Measurements from ENCODE around the gene SGMS1.

- TF ChIP-seq, protein P1, sequence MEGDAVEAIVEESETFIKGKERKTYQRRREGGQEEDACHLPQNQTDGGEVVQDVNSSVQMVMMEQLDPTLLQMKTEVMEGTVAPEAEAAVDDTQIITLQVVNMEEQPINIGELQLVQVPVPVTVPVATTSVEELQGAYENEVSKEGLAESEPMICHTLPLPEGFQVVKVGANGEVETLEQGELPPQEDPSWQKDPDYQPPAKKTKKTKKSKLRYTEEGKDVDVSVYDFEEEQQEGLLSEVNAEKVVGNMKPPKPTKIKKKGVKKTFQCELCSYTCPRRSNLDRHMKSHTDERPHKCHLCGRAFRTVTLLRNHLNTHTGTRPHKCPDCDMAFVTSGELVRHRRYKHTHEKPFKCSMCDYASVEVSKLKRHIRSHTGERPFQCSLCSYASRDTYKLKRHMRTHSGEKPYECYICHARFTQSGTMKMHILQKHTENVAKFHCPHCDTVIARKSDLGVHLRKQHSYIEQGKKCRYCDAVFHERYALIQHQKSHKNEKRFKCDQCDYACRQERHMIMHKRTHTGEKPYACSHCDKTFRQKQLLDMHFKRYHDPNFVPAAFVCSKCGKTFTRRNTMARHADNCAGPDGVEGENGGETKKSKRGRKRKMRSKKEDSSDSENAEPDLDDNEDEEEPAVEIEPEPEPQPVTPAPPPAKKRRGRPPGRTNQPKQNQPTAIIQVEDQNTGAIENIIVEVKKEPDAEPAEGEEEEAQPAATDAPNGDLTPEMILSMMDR (conservative IDR thresholded peaks at IDR 0.05; ENCODE audit: low read depth in 2 of 2), result no peak
- TF ChIP-seq EZH2 (IDR thresholded peaks at IDR 0.05; ENCODE audit: low read depth, unreplicated experiment), result no peak
- TF ChIP-seq EZH2phosphoT487 (IDR thresholded peaks at IDR 0.05; ENCODE audit: unreplicated experiment), result no peak
- TF ChIP-seq, protein P2, sequence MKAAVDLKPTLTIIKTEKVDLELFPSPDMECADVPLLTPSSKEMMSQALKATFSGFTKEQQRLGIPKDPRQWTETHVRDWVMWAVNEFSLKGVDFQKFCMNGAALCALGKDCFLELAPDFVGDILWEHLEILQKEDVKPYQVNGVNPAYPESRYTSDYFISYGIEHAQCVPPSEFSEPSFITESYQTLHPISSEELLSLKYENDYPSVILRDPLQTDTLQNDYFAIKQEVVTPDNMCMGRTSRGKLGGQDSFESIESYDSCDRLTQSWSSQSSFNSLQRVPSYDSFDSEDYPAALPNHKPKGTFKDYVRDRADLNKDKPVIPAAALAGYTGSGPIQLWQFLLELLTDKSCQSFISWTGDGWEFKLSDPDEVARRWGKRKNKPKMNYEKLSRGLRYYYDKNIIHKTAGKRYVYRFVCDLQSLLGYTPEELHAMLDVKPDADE (IDR thresholded peaks at IDR 0.05), result no peak
- no peak for TF ChIP-seq POLR2AphosphoS5 (IDR thresholded peaks at IDR 0.05; ENCODE audit: low read depth)
- TF ChIP-seq NANOG (IDR thresholded peaks at IDR 0.05; ENCODE audit: borderline replicate concordance), result no peak
- TF ChIP-seq, protein P3, sequence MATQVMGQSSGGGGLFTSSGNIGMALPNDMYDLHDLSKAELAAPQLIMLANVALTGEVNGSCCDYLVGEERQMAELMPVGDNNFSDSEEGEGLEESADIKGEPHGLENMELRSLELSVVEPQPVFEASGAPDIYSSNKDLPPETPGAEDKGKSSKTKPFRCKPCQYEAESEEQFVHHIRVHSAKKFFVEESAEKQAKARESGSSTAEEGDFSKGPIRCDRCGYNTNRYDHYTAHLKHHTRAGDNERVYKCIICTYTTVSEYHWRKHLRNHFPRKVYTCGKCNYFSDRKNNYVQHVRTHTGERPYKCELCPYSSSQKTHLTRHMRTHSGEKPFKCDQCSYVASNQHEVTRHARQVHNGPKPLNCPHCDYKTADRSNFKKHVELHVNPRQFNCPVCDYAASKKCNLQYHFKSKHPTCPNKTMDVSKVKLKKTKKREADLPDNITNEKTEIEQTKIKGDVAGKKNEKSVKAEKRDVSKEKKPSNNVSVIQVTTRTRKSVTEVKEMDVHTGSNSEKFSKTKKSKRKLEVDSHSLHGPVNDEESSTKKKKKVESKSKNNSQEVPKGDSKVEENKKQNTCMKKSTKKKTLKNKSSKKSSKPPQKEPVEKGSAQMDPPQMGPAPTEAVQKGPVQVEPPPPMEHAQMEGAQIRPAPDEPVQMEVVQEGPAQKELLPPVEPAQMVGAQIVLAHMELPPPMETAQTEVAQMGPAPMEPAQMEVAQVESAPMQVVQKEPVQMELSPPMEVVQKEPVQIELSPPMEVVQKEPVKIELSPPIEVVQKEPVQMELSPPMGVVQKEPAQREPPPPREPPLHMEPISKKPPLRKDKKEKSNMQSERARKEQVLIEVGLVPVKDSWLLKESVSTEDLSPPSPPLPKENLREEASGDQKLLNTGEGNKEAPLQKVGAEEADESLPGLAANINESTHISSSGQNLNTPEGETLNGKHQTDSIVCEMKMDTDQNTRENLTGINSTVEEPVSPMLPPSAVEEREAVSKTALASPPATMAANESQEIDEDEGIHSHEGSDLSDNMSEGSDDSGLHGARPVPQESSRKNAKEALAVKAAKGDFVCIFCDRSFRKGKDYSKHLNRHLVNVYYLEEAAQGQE (IDR thresholded peaks at IDR 0.05; ENCODE audit: unreplicated experiment), result no peak
- no peak for TF ChIP-seq CREB1 (CRISPR knock-in tag; IDR thresholded peaks at IDR 0.05; ENCODE audit: low read depth)
- TF ChIP-seq JUNB (IDR thresholded peaks at IDR 0.05; ENCODE audit: unreplicated experiment), result no peak
- TF ChIP-seq ZNF114 (CRISPR knock-in tag; IDR thresholded peaks at IDR 0.05), result no peak
- no peak for TF ChIP-seq STAT1 (IDR thresholded peaks at IDR 0.05; ENCODE audit: unreplicated experiment)
- TF ChIP-seq ZNF331 (CRISPR knock-in tag; IDR thresholded peaks at IDR 0.05; ENCODE audit: low read depth), result no peak
- TF ChIP-seq, protein P4, sequence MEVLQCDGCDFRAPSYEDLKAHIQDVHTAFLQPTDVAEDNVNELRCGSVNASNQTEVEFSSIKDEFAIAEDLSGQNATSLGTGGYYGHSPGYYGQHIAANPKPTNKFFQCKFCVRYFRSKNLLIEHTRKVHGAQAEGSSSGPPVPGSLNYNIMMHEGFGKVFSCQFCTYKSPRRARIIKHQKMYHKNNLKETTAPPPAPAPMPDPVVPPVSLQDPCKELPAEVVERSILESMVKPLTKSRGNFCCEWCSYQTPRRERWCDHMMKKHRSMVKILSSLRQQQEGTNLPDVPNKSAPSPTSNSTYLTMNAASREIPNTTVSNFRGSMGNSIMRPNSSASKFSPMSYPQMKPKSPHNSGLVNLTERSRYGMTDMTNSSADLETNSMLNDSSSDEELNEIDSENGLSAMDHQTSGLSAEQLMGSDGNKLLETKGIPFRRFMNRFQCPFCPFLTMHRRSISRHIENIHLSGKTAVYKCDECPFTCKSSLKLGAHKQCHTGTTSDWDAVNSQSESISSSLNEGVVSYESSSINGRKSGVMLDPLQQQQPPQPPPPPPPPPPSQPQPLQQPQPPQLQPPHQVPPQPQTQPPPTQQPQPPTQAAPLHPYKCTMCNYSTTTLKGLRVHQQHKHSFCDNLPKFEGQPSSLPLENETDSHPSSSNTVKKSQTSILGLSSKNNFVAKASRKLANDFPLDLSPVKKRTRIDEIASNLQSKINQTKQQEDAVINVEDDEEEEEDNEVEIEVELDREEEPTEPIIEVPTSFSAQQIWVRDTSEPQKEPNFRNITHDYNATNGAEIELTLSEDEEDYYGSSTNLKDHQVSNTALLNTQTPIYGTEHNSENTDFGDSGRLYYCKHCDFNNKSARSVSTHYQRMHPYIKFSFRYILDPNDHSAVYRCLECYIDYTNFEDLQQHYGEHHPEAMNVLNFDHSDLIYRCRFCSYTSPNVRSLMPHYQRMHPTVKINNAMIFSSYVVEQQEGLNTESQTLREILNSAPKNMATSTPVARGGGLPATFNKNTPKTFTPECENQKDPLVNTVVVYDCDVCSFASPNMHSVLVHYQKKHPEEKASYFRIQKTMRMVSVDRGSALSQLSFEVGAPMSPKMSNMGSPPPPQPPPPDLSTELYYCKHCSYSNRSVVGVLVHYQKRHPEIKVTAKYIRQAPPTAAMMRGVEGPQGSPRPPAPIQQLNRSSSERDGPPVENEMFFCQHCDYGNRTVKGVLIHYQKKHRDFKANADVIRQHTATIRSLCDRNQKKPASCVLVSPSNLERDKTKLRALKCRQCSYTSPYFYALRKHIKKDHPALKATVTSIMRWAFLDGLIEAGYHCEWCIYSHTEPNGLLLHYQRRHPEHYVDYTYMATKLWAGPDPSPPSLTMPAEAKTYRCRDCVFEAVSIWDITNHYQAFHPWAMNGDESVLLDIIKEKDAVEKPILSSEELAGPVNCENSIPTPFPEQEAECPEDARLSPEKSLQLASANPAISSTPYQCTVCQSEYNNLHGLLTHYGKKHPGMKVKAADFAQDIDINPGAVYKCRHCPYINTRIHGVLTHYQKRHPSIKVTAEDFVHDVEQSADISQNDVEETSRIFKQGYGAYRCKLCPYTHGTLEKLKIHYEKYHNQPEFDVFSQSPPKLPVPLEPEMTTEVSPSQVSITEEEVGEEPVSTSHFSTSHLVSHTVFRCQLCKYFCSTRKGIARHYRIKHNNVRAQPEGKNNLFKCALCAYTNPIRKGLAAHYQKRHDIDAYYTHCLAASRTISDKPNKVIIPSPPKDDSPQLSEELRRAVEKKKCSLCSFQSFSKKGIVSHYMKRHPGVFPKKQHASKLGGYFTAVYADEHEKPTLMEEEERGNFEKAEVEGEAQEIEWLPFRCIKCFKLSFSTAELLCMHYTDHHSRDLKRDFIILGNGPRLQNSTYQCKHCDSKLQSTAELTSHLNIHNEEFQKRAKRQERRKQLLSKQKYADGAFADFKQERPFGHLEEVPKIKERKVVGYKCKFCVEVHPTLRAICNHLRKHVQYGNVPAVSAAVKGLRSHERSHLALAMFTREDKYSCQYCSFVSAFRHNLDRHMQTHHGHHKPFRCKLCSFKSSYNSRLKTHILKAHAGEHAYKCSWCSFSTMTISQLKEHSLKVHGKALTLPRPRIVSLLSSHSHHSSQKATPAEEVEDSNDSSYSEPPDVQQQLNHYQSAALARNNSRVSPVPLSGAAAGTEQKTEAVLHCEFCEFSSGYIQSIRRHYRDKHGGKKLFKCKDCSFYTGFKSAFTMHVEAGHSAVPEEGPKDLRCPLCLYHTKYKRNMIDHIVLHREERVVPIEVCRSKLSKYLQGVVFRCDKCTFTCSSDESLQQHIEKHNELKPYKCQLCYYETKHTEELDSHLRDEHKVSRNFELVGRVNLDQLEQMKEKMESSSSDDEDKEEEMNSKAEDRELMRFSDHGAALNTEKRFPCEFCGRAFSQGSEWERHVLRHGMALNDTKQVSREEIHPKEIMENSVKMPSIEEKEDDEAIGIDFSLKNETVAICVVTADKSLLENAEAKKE (CRISPR knock-in tag; IDR thresholded peaks at IDR 0.05), result no peak
Observed at GRCh38 chr10:50580262-50580891, 43.4 kb downstream of the SGMS1 start.
